Stimulated activated CD8-positive, alpha-beta memory T cell treated with anti-CD3 and anti-CD28 coated beads, Interleukin-2, amount 100 ng/mL, for 1 hour (primary cell): ENCODE data around the gene SIGLEC6.

Experiments
- DNase-seq, 2 donors: peaks; one replicate each; pipeline ENCODE4 v3.0.0-alpha.2; 2020; ENCODE audit warnings: low read depth in 2 of 2

The SIGLEC6 gene

DNA sequence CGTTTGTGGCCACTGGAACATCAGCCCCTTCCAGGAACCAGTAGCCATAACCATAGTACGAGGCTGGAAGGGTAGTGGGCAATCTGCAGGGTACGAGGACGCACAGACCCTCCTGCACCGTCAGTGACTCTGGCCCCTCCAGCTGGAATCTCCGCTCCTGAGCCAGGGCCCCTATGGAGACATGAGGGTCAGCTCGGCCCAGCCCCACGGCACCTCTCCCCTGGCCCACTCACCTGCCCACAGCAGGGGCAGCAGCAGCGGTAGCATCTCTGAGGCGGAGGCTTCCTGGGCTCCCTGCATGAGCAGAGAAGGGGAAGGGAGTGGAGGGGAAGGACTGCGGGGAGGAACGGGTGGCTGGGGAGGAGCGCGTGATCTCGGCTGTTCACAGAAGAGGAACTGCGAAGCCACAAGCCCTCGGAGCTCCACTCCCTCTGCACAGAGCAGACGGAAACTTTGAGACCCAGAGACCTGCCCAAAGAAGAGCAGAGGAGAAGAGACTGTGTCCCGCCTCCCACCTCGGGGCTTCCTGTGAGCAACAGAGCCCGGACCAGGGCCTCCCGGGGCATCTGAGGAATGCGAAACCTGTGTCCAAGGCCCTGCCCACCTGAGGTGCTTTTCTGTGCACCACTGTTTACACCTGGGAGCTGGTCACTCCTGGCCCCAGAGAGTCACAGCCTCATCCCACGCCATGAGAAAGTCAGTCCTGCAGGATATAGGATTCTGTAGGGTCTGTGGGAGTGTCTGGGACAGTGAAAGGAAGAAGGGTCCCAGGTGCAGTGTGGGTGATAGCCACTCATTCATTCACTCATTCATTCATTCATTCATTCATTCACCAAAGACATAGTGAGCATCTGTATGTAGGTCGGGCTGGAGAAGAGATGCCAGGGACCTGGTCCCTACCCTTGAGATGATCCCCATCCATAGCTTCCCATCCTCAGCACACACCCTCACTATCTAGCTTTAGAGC is at the start of gene SIGLEC6:
TSS of gene SIGLEC6 (minus strand) at position 322 of the 967 bp plus-strand sequence. CDS start at position 300, 22 bp downstream.
- DNase-seq, result no peak

DNA sequence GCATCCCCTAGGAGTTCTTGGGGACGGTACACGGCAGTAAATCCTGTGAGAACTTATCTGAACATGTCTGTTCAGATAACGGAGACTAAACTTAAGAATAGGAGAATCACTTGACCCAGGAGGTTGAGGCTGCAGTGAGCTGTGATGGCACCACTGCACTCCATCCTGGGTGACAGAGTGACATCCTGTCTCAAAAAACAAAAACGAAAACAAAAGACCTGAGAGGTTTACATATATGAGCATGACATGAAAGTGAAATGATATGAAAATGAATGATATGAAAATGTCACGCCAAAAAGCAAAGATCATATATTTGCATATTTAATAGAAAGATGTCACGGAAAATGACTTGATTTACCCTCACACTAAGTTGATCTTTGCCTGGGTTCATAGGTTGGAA is 45.4 kb upstream of the SIGLEC6 start:
- DNase-seq, result no peak

DNA sequence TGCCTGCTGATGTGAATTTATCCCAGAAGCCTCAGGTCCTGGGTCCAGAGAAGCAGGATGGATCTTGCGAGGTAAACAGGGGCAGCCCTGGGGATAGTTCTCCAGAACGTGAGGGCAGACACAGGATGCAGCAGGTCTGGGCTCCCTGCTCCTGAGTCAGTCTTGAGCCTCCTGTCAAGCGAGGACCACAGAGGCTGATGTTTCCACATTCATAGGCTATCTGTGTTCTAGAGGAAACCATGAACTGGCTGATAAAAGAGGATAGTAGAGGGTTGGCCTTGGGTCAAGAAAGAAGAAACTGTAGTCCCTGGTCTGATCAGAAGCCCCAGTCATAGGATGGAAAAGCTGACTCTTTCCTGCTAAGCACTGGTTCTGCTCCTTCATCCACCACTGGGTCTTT is 41.9 kb upstream of the SIGLEC6 start:
- DNase-seq, result no peak

DNA sequence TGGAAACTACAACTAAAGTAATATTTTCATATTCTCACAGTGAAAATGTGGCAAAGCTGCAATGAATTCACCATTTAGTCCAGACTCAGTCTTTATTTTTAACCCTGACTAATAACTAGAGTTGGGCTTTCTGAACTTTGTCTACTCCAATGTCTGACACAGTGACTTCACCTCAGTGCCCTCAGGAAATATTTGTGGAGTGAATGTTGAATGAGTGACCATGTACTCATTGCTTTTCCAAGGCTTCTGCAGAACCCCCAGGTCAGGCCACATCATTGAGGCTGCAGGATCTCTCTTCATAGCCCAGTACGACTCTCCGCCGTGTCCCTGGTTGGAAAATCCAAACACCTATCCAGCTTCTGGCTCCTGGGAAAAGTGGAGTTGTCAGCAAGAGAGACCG is 41.4 kb upstream of the SIGLEC6 start:
- DNase-seq, result no peak

DNA sequence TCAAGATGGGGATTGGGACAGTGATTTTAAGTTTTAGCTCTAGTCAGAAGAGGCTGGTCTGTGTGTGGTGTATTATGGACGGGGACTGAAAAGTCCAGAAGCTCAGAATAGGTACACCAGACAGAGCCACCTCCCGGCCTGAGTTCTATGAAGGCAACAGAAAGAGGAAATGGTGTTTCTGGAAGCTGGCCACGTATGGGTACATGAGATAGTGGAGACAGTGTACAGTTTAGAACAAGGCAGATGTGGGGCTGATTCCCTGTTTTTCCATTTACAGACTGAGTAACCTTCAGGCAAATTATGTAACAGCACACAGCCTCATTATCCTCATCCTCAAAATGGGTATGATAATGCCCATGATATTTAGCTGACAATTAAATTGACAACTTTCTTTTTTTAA is 40.9 kb upstream of the SIGLEC6 start:
- DNase-seq, result no peak

DNA sequence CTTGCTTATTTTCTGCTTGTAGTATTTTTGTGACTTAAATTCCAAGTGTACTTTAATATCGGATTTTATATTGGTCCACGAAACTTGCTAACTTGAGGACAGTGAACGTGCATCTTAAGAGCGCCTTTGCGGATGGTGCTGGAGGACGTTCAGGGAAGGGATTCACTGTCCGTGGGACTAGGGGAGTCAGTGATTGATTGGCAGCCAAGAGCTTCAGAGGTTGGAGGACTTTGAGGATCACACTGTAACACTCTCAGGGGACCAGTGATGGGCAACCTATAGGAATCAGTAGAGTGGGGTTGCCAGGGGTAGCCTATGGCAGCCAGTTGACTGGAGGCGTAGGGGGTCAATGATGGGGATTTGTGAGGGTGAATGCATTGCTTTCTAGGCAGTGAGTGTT is 40.1 kb upstream of the SIGLEC6 start:
- no peak for DNase-seq

DNA sequence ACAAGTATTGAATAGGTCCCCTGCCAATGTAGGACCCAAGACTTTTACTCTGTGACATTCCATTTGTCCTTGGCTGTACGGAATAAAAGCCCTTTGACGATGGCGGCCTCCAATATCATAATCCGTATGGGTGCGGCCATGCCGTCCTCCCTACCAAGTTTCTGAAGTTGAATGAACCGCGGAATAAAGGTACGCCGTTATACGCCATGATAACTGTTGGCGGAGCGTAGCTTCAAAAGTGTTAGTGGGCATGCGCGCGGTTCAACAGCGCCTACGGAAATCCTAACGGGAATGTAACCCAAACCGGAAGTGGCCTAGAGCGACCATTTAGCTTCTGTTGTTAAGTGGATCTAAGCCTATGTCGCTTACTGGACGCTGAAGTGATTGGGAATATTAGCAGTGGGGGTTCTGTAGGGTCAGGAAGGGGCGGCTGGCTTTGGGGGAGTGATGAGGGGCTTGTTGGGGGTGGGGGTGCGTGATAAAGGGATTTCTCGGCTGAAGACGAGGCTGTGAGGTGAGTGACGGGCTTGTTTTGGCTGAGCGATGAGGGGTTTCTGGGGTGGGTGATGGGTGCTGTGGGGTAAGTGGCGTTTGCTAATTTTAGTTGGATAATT is 39.6 kb upstream of the SIGLEC6 start, which contains the start of gene ZNF175:
TSS of gene ZNF175 (plus strand) at position 322 of the 614 bp plus-strand sequence. CDS start 2,047 bp downstream, outside the sequence.
- peak; percentile 68 to 70 for DNase-seq

DNA sequence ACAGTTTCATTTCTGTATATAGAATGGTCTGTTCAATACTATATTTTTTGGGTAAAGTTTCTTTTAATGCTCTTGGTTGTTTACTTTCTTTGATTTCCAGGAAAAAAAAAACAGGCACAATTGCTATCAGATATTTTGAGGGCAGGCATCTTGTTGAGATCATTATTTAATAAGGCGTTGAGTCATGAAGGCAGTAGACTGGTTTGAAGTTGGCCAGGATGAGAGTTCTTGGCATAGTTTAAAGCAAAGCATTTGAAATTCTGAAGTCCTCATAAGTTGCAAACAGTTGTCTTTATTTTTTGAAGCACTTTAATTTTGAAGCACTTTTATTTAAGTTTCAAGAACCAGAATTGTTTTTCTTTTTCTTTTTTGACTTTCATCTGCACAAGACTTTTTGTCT is 37.0 kb upstream of the SIGLEC6 start:
- DNase-seq, result no peak

DNA sequence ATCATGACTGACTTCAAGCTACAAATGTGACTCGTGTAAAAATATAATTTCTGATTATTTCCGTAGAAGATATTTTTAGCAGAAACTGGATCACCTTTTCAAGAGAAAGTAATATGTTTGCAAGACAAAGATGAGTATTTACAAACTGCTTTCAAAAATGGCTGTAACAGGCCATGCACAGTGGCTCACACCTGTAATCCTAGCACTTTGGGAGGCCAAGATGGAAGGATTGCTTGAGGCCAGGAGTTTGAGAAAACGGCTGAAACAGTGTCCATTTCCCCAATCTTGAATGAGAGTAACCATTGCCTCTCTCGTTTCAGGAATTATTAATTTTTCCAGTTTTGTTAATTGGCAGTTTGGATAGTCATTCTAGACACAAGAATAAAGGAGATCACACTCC is 36.1 kb upstream of the SIGLEC6 start:
- DNase-seq, result no peak

DNA sequence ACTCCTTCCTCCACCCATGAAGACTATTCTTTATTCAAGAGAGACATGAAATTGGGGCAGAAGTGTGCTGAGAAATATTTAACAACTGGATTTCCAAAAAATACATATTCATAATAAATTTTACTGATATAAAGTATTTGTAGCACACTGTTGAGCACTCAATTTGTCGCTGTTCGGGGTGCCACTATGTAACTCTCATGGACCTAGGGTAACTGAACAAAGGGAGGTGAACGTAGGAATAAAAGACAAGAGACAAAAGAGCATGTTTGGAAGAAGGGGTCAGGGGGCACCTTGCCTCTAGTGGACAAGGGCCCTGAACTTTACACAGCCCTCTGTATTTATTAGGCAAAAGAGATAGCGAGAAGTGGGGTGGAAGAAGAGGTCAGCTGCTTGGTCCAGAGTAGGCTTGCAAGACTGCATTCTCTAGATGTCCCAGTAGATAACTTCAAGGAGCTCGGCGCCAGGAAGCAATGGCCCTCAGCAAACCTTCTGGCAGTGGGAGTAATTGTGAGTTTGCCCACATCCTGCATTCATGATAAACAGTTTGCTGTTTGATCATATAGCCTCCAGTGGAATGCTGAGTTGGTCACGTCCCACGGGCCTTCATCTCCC is 35.1 kb upstream of the SIGLEC6 start:
- DNase-seq, result no peak

DNA sequence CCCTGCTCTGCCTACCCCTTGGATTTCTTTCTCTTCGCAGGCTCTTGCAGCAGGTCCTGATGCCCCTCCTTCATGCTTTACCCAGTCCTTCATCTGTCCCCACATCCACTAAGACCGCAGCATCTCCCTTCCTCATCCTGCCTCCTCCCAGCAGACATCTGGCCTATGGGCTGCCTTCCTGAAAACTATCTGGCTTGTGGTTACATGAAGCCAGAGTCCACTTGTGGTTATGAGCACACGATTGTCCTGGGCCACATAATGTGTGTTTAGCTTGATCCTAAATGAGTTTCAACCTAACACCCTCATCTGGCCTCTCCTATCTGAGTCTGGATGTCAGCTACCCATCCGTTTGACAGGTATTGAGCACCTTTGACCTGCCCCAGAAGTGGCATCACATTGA is 34.1 kb upstream of the SIGLEC6 start:
- no peak for DNase-seq

DNA sequence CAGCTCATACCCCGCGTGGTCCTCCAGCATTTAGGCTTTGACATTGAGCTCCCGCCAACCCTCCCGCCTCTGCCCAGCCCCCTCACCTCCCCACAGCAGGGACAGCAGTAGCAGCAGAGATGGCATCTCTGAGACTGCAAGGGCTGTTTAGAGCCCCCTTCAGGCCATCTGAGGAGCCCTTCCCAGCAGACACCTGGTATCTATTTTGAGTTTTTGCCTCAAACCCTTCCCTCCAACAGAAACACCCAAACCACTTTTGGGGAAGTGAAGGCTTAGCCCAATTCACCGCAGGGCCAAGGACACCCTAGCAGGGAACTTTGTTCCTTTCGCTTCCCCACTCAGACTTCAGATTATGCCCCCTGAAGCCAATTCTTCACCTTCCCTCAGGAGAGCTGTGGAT is 33.3 kb upstream of the SIGLEC6 start:
- DNase-seq, result no peak

DNA sequence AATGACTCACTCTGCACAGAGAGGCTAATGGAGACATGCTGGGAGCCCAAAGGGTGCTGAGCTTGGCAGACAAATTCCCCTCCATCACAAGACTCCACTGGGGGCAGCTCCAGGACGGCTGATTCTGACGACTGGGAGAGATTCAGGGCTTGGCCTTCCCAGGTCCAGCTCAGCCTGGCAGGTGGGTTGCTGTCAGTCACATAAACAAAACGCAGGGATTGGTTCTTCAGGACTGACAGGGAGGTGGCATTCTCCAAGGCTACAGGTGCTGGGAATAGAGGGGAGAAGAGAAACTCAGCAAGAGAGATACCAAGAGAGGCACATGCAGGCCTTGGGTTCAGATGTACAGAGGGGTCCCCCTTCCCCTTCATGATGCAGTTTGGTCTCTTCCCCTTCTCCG is 28.9 kb upstream of the SIGLEC6 start:
- no peak for DNase-seq

DNA sequence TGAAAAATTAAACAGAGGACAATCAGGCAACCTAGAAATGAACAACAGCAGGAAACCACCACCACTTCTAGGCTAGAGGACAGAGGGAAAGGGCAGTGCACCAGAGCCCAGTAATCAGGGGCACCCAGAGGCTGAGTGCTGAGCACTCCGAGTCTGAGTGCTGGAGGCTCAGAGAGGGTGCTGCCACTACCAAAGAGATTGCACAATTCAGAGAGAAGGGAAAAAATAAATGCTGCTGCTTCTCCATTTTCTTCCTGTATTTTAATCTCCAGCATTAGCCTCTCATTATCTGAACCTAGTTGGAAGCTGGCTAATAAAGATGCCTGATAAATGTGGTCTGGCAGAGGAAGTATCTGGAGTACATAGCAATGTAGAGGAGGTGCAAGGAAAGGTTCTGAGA is 27.8 kb upstream of the SIGLEC6 start:
- no peak for DNase-seq

DNA sequence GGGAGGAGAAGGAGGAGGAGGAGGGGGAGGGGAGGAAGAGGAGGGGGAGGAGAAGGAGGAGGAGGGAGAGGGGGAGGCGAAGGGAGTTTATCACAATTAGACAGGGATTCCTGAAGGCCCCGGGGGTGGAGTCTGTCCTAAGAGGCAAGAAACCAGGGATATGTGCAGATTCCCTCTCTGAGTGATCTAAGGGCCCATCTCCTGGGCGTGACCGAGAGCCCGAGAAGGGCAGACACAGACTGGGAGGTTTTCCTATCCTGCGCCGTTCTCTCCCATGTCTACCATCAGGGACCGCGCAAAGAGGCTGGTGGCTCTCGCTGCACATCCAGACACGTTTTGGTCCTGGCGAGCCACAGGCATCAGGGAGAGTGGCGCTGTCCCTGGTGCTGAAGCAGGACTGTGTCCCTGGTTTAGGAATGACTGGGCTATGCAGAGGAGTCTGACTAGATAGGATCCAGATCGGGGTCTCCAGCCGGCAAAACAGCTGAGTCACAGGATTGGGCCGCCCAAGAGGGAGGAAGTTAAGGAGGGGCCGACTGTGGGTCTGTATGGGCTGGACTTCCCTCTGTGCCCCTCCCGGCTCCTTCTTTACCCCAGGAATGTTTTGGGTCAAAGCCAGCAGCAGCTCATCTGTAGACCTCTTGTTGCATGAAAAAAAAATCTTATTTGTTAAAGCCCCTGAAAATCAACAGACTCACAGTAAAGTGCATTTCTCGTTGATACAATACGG is 21.7 kb upstream of the SIGLEC6 start:
- DNase-seq, result no peak

DNA sequence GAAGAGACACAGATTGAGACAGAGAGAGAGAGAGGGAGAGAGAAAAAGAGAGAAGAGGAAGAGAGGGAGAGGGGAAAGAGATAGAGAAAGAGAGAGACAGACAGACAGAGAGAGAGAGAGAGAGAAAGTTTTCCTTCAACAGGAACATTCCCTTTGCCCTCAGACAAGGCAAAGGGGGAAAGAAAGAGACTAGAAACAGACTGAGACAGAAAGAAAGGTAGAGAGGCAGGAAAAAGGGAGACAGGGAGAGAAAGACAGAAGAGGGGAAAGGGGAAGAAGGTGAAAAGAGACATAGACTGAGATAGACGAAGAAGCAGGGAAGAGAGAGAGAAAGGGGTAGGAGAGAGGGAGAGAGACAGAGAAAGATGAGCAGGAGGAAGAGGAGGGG is 21.1 kb upstream of the SIGLEC6 start:
- DNase-seq, result no peak

DNA sequence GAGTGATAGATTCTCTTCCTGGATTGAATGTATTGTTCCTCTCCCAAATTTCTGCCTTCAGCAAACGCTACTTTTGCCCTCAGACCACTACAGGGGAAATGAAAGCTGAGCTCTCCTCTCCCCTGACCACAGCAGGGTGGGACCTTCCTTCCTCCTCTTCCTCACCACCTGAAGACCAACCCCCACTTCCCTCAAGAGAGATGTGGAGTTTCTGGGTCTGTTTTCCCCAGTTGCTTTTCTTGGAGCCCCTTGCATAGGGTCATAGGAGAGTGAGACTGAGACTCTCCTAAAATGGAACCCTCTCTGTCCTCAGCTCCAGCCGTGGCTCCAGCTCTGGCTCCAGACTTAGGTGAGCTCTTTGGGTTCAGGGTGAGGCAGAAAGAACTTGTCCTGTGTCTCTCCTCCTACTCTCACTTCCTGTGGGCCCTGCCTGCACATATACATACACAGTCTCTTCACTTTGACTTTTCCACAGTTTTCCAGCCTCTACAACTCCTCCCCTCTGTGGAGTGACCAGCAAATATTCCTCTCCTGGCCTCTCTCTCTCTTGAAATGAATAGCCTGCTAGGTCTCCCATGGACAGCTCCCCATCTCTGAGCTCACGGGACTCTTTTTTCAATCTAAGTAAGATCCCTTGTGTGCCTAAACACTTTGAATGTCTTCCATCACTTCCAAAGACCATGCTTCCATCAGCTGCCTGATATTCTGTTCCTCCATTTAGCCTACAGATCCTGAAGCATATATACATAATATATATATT is 20.4 kb upstream of the SIGLEC6 start:
- DNase-seq, result no peak

DNA sequence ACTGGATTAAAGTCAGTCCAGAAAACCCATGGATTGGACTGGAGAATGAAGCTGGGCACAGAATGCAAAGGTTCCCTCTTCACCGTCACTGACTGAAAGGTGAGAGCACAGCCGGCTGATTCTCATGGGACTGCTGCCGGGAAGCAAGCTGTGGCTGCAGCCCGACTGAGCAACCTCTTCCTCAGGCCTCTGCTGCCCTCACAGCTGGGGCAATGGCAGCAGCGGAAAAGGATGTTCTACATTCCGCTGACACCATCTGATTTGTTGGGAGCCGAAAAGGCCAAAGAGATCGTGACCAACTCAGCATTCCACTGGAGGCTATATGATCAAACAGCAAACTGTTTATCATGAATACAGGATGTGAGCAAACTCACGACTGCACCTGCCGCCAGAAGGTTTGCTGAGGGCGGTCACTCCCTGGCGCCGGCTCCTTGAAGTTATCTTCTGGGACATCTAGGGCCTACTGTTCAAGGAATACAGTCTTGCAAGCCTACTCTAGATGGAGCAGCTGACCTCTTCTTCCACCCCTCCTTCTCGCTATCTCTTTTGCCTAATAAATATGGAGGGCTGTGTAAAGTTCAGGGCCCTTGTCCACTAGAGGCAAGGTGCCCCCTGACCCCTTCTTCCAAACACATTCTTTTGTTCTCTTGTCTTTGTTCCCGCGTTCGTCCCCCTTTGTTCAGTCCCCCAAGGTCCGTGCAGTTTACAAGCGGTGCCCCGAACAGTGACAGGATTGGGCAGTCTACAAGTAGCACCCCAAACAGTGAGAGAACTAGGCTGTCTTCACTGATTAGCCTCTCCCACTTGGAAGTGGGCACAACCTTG is 19.6 kb upstream of the SIGLEC6 start:
- no peak for DNase-seq

DNA sequence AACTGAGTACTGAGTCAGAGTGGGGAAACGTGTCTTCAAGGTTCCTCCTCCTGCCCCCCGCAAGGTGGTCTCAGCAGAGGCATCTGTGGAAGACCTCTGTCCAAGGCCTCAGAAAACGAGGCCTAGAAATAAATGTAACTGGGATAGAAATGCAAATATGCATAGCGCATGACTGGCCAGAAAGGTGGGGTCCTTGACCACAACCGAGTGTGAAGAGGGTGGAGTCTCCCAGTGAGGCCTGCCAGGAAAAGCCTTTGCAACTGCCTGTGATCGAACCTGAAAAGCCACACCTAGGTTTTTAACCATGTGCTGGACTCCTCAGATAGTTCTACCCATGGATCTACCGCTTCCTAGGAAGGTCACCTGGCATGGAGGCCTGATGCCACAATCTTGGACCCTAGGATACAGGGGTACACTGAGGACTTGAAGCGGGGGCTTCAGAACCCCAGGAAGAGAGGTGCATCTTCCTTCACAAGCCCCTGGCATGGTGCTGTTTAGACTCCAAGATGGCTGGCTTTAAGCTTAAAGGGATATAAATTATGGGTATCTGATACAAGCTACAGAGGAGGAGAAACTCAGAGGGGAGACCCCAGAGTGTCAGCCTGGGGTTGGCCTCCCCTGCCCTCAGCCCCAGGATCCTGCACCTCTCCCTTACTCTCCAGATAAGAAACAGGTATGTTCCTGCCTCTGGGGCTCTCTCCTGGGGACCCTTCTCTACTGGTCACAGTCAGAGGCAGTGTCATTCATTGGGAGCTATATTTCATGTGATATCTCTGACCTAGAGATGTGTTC is 18.3 kb upstream of the SIGLEC6 start:
- DNase-seq, result no peak

DNA sequence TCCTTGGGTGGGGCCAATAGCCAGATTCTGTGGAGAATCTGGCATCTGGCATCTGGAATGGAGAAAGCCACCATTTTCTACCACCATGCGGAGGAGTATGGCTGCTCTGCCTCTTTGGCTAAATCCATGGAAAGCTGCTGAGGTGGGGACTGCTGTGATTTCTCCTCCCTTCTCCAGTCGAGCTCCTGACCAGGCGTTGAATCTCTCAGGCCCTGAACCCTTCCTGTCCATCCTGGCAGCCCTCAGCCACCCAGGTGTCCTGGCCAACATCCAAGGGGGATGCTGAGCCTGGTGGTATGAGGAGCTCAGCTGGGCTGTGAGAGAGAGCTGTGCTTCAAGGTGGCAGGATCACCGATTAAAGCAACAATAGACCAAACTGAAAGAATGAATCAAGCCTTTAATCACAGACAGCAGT is 17.4 kb upstream of the SIGLEC6 start:
- DNase-seq, result no peak
